Astrocyte (in vitro differentiated cells and primary cell): ENCODE data around the gene ZNF487. TPM values are rescaled to one million over a fixed set of nuclear protein-coding genes. Genes with fewer than 3 reads are reported as not detected.
A peak's percentile ranks its signal among the peaks of the same experiment; 100 is the strongest.

Source experiments
- DNase-seq: peaks from one replicate; pipeline ENCODE4 v3.0.0-alpha.2; 2010; ENCODE audit warnings: low read depth
- FAIRE-seq: peaks from 2 replicates; lab custom pipeline; 2011; peaks lifted over from hg19 to GRCh38; lab: Jason Lieb, UNC
- H2AFZ ChIP-seq: 2 replicates; pipeline ENCODE4 v1.6.0; 2012; ENCODE audit warnings: low read depth, low read length, inconsistent platforms
- H3K27ac ChIP-seq: 2 replicates; pipeline ENCODE4 v1.5.1; 2011; ENCODE audit warnings: low read depth, low read length, inconsistent platforms
- H3K27me3 ChIP-seq: 2 replicates; pipeline ENCODE4 v1.6.0; 2011; ENCODE audit warnings: low read length, inconsistent platforms; ENCODE audit not compliant: insufficient read depth
- H3K36me3 ChIP-seq: 2 replicates; pipeline ENCODE4 v1.5.1; 2011; ENCODE audit warnings: low read length, inconsistent platforms; ENCODE audit not compliant: insufficient read depth
- H3K4me1 ChIP-seq: 2 replicates; pipeline ENCODE4 v1.5.1; 2011; ENCODE audit warnings: low read length, inconsistent platforms; ENCODE audit not compliant: insufficient read depth
- H3K4me2 ChIP-seq: 2 replicates; pipeline ENCODE4 v1.6.0; 2012; ENCODE audit warnings: low read length, inconsistent platforms
- H3K4me3 ChIP-seq: 2 replicates; pipeline ENCODE4 v1.5.1; 2011; ENCODE audit warnings: low read depth, mild to moderate bottlenecking, low read length, inconsistent platforms; ENCODE audit not compliant: insufficient read depth
- H3K79me2 ChIP-seq: 2 replicates; pipeline ENCODE4 v1.6.0; 2012; ENCODE audit warnings: mild to moderate bottlenecking, low read length, inconsistent platforms; ENCODE audit not compliant: insufficient read depth
- H3K9ac ChIP-seq: 2 replicates; pipeline ENCODE4 v1.6.0; 2012; ENCODE audit warnings: mild to moderate bottlenecking, low read length, inconsistent platforms
- H3K9me3 ChIP-seq: 2 replicates; pipeline ENCODE4 v1.5.1; 2012; ENCODE audit warnings: low read depth, mild to moderate bottlenecking, low read length, inconsistent platforms; ENCODE audit not compliant: insufficient read depth
- H4K20me1 ChIP-seq: 2 replicates; pipeline ENCODE4 v1.6.0; 2012; ENCODE audit warnings: low read length, inconsistent platforms; ENCODE audit not compliant: insufficient read depth
- H3K27ac Mint-ChIP-seq: one replicate; pipeline ENCODE4 v1.8.0; 2021; ENCODE audit warnings: mild to moderate bottlenecking, mixed read lengths; ENCODE audit not compliant: unreplicated experiment
- H3K27me3 Mint-ChIP-seq: one replicate; pipeline ENCODE4 v1.8.0; 2021; ENCODE audit warnings: low read depth, mixed read lengths; ENCODE audit not compliant: unreplicated experiment
- H3K36me3 Mint-ChIP-seq: one replicate; pipeline ENCODE4 v1.8.0; 2021; ENCODE audit warnings: low read depth, mixed read lengths; ENCODE audit not compliant: unreplicated experiment
- H3K4me1 Mint-ChIP-seq: one replicate; pipeline ENCODE4 v1.8.0; 2021; ENCODE audit warnings: low read depth, mixed read lengths; ENCODE audit not compliant: unreplicated experiment
- H3K4me3 Mint-ChIP-seq: one replicate; pipeline ENCODE4 v1.8.0; 2021; ENCODE audit warnings: mild to moderate bottlenecking, moderate library complexity, mixed read lengths; ENCODE audit not compliant: unreplicated experiment
- H3K9me3 Mint-ChIP-seq: one replicate; pipeline ENCODE4 v1.8.0; 2021; ENCODE audit warnings: mild to moderate bottlenecking, mixed read lengths; ENCODE audit not compliant: unreplicated experiment
- CTCF ChIP-seq: IDR thresholded peaks from 2 replicates; pipeline ENCODE4 v1.5.1; 2011; ENCODE audit warnings: low read depth, mild to moderate bottlenecking, inconsistent platforms, low read length, moderate library complexity; ENCODE audit not compliant: insufficient read depth
- EZH2 ChIP-seq: IDR thresholded peaks from 2 replicates; pipeline ENCODE4 v1.6.1; 2012; ENCODE audit warnings: mild to moderate bottlenecking, low read length, inconsistent platforms; ENCODE audit not compliant: insufficient read depth
- total RNA-seq: library from RNA; stranded (reverse); gene quantifications from 2 replicates; pipeline ENCODE4 v1.2.1, GENCODE V29; 2021

The ZNF487 gene
- total RNA-seq, 1 donor from 2014 or later, result 2.8 TPM

- DNase-seq (no peak), FAIRE-seq (no peak)
- peak overlapping the region; percentile 88 for H3K27ac Mint-ChIP-seq
- Histone ChIP-seq H3K36me3 (peaks cover 27% of the 10 kb centered on the region), H3K27me3 (no peaks in the 10 kb centered on the region), H3K4me3 (no peak overlapping the region), H3K9ac (peak overlapping the region; percentile 85), H3K4me2 (peak overlapping the region; percentile 88), H3K79me2 (peaks cover 94% of the 10 kb centered on the region), H4K20me1 (peaks cover 91% of the 10 kb centered on the region), H2AFZ (no peak overlapping the region), H3K27ac (no peak overlapping the region), H3K4me1 (peaks cover 32% of the 10 kb centered on the region), H3K9me3 (no peaks in the 10 kb centered on the region)
- H3K4me3 Mint-ChIP-seq, result peak overlapping the region; percentile 90
- peaks cover 29% of the 10 kb centered on the region for H3K4me1 Mint-ChIP-seq
- H3K36me3 Mint-ChIP-seq, result peaks cover 13% of the 10 kb centered on the region
- TF ChIP-seq EZH2 (no peak), CTCF (no peak)
- no peaks in the 10 kb centered on the region for H3K9me3 Mint-ChIP-seq
- no peaks in the 10 kb centered on the region for H3K27me3 Mint-ChIP-seq
Observed at GRCh38 chr10:43394868-43395267, 42.0 kb upstream of the ZNF487 start.

- TF ChIP-seq EZH2 (no peak), CTCF (no peak)
- Mint-ChIP-seq H3K9me3 (no peaks in the 10 kb centered on the region), H3K27me3 (no peaks in the 10 kb centered on the region), H3K4me3 (peak overlapping the region; percentile 90), H3K27ac (peak overlapping the region; percentile 88), H3K4me1 (peaks cover 29% of the 10 kb centered on the region), H3K36me3 (peaks cover 13% of the 10 kb centered on the region)
- DNase-seq (no peak), FAIRE-seq (no peak)
- Histone ChIP-seq H3K36me3 (peaks cover 21% of the 10 kb centered on the region), H3K9me3 (no peaks in the 10 kb centered on the region), H3K4me3 (peak overlapping the region; percentile 65), H3K4me2 (peak overlapping the region; percentile 88), H3K79me2 (peaks cover 94% of the 10 kb centered on the region), H4K20me1 (peaks cover 91% of the 10 kb centered on the region), H3K27me3 (no peaks in the 10 kb centered on the region), H3K4me1 (peaks cover 32% of the 10 kb centered on the region), H3K27ac (peak overlapping the region; percentile 79), H3K9ac (peak overlapping the region; percentile 85), H2AFZ (no peak overlapping the region)
Observed at GRCh38 chr10:43395571-43396060, 41.3 kb upstream of the ZNF487 start.
